ENCODE results near the gene PTGR2. TPM values are rescaled to one million over a fixed set of nuclear protein-coding genes. Genes with fewer than 3 reads are reported as not detected.

PTGR2 gene
- total and polyA plus RNA-seq, 2 experiments from 2014 or later: 7.1 to 11.7 TPM

DNA sequence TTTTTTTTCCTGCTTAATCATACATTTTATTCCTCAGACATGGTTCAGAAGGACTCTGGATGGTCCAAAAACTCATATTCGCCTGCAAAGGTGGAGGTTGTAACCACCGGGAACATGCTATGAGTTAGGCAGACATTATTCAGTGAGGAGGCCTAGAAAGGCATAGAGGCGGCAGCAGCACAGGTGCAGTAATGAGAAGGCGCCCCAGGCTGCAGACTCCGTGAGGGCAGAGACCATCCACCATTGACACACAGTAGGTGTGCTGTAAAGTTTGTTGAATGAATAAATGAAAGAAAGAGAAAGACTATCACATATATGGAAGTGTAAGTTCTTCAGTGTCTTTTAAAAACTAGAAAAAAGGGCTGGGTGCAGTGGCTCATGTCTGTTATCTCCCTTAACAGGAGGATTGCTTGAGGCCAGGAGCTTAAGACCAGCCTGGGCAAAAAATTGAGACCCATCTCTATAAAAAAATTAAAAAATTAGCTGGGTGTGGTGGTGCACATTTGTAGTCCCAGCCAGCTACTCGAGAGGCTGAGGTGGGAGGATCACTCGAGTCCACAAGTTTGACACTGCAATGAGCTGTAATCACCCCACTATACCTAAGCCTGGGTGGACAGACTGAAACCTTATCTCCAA lies 34.5 kb upstream of the PTGR2 start:
- WGBS (ENCODE audit: low lambda C conversion rate, missing lambda C conversion rate): 94% methylated on average over 7 of the region's 7 CpGs
- no peak overlapping the region for H2AFZ ChIP-seq
- no peaks in the 10 kb centered on the region for H3K4me1 ChIP-seq (ENCODE audit: insufficient read depth)
- H3K4me3 ChIP-seq: no peak overlapping the region
- H3K9me2 ChIP-seq (replicated peaks; ENCODE audit: insufficient read depth): no peaks in the 10 kb centered on the region
- no peaks in the 10 kb centered on the region for H4K20me1 ChIP-seq (ENCODE audit: insufficient read depth, poor library complexity, severe bottlenecking)
- no peak for DNase-seq (ENCODE audit: low spot score)
- H3K27ac ChIP-seq: no peak overlapping the region
- H3K36me3 ChIP-seq (replicated peaks; ENCODE audit: insufficient read depth, low read depth): no peaks in the 10 kb centered on the region
- no peaks in the 10 kb centered on the region for H3K9me3 ChIP-seq (ENCODE audit: low read depth)
- no peak for TF ChIP-seq EZH2phosphoT487 (IDR thresholded peaks at IDR 0.05; ENCODE audit: low read depth, severe bottlenecking, unreplicated experiment)
- no peaks in the 10 kb centered on the region for H3K79me2 ChIP-seq
- H3K27me3 ChIP-seq: no peaks in the 10 kb centered on the region
- no peak overlapping the region for H3K4me2 ChIP-seq

DNA sequence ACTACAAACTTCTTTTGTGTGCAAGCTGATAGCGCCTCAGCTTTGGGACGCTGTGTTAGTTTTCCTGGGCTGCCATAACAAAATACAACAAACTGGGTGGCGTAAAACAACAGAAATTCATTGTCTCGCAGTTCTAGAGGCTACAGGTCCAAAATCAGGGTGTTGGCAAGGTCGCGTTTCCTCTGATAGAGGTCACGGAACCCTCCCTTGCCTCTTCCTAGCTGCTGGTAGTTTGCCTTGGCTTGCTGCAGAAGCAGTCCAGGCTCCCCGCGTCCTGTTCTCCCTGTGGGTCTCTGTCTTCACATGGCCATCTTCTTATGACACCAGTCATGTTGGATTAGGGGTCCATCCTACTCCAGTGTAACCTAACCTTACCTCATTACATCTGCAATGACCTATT lies 32.8 kb upstream of the PTGR2 start:
- DNase-seq (ENCODE audit: low spot score): no peak
- WGBS (ENCODE audit: low lambda C conversion rate, missing lambda C conversion rate): 95% methylated on average over 9 of the region's 9 CpGs
- no peaks in the 10 kb centered on the region for H3K36me3 ChIP-seq (replicated peaks; ENCODE audit: insufficient read depth, low read depth)

DNA sequence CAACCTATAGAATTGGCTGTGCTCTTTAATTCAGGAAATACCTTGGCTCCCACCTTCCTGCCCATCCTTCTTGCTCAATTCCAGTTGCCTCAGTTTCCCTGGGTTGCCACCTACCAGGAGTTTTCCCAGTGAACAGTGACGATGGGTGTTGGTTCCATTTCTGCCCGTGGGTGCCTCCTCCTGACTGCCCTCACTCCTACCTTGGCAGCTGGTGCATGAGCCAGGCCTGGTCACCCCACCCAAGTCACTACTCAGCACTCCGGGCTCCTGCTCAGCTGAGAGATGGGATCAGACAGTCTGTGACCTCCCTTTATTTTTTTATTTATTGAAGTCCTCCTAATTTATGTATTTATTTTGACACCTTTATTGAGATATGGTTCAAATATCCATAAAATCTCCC lies 31.0 kb upstream of the PTGR2 start:
- Histone ChIP-seq H3K4me1 (ENCODE audit: insufficient read depth) (no peaks in the 10 kb centered on the region), H3K9me3 (ENCODE audit: low read depth) (no peaks in the 10 kb centered on the region), H3K4me3 (no peak overlapping the region), H3K79me2 (no peaks in the 10 kb centered on the region), H4K20me1 (ENCODE audit: insufficient read depth, poor library complexity, severe bottlenecking) (no peaks in the 10 kb centered on the region), H2AFZ (no peak overlapping the region), H3K27ac (no peak overlapping the region), H3K4me2 (no peak overlapping the region), H3K9me2 (replicated peaks; ENCODE audit: insufficient read depth) (no peaks in the 10 kb centered on the region), H3K36me3 (replicated peaks; ENCODE audit: insufficient read depth, low read depth) (no peaks in the 10 kb centered on the region), H3K27me3 (no peaks in the 10 kb centered on the region)
- DNase-seq (ENCODE audit: low spot score): no peak
- WGBS (ENCODE audit: low lambda C conversion rate, missing lambda C conversion rate): 83% methylated on average over 3 of the region's 3 CpGs
- TF ChIP-seq EZH2 (IDR thresholded peaks at IDR 0.05; ENCODE audit: borderline replicate concordance): no peak

More for the DNA sequence above, 32.8 kb upstream of the PTGR2 start:
- Histone ChIP-seq H3K9me2 (replicated peaks; ENCODE audit: insufficient read depth) (no peaks in the 10 kb centered on the region), H2AFZ (no peak overlapping the region), H3K9me3 (ENCODE audit: low read depth) (no peaks in the 10 kb centered on the region), H3K4me3 (no peak overlapping the region), H3K27ac (no peak overlapping the region), H3K79me2 (no peaks in the 10 kb centered on the region), H3K27me3 (no peaks in the 10 kb centered on the region), H3K4me2 (no peak overlapping the region), H3K4me1 (ENCODE audit: insufficient read depth) (no peaks in the 10 kb centered on the region), H4K20me1 (ENCODE audit: insufficient read depth, poor library complexity, severe bottlenecking) (no peaks in the 10 kb centered on the region)
- TF ChIP-seq, protein P1, sequence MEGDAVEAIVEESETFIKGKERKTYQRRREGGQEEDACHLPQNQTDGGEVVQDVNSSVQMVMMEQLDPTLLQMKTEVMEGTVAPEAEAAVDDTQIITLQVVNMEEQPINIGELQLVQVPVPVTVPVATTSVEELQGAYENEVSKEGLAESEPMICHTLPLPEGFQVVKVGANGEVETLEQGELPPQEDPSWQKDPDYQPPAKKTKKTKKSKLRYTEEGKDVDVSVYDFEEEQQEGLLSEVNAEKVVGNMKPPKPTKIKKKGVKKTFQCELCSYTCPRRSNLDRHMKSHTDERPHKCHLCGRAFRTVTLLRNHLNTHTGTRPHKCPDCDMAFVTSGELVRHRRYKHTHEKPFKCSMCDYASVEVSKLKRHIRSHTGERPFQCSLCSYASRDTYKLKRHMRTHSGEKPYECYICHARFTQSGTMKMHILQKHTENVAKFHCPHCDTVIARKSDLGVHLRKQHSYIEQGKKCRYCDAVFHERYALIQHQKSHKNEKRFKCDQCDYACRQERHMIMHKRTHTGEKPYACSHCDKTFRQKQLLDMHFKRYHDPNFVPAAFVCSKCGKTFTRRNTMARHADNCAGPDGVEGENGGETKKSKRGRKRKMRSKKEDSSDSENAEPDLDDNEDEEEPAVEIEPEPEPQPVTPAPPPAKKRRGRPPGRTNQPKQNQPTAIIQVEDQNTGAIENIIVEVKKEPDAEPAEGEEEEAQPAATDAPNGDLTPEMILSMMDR (IDR thresholded peaks at IDR 0.05; ENCODE audit: poor library complexity): no peak
- TF ChIP-seq EZH2phosphoT487 (IDR thresholded peaks at IDR 0.05; ENCODE audit: low read depth, severe bottlenecking, unreplicated experiment) (no peak), EZH2 (IDR thresholded peaks at IDR 0.05; ENCODE audit: borderline replicate concordance) (no peak)

DNA sequence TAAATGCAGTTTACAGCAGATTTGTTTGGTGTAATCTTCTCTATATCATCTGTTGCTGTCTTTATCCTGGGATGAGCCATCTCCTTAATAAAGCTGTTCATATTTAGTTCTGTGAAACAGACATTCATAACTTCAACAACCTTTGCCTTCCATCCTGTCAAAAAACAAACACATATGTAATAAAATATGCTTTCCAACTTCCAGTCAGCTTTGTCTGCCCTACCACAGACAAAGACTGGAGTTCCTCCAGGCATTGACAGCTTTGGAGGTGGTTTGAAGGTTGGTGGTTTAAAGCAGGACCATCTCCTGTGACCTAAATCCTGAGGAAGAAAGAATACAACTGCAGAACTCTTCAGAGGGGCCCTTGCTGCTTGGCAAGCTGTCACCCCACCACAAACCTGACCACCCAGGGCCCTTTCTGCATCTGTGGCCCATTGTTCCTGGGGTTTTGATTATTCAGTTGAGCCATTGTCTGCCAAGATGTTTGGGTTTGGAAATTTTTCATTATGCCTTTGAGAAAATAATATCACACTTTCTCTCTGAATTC lies 28.2 kb upstream of the PTGR2 start:
- no peaks in the 10 kb centered on the region for H3K36me3 ChIP-seq (replicated peaks; ENCODE audit: insufficient read depth, low read depth)
- no peak for DNase-seq (ENCODE audit: low spot score)

More for the DNA sequence above, 28.2 kb upstream of the PTGR2 start:
- no peaks in the 10 kb centered on the region for H3K79me2 ChIP-seq
- no peaks in the 10 kb centered on the region for H3K9me2 ChIP-seq (replicated peaks; ENCODE audit: insufficient read depth)
- TF ChIP-seq, protein P1 (IDR thresholded peaks at IDR 0.05; ENCODE audit: poor library complexity): no peak
- TF ChIP-seq EZH2phosphoT487 (IDR thresholded peaks at IDR 0.05; ENCODE audit: low read depth, severe bottlenecking, unreplicated experiment): no peak
- no peak for TF ChIP-seq EZH2 (IDR thresholded peaks at IDR 0.05; ENCODE audit: borderline replicate concordance)
- no peaks in the 10 kb centered on the region for H4K20me1 ChIP-seq (ENCODE audit: insufficient read depth, poor library complexity, severe bottlenecking)
- no peaks in the 10 kb centered on the region for H3K4me1 ChIP-seq (ENCODE audit: insufficient read depth)
- no peaks in the 10 kb centered on the region for H3K9me3 ChIP-seq (ENCODE audit: low read depth)
- no peak overlapping the region for H3K4me2 ChIP-seq
- no peak overlapping the region for H2AFZ ChIP-seq
- H3K4me3 ChIP-seq: no peak overlapping the region
- no peaks in the 10 kb centered on the region for H3K27me3 ChIP-seq
- no peak overlapping the region for H3K27ac ChIP-seq

Measured in hepatocyte (in vitro differentiated cells).